T-helper 2 cell (primary cell): Measurements from ENCODE around the gene KIF4B.
A peak's percentile ranks its signal among the peaks of the same experiment; 100 is the strongest.
"Not testable (repeated sequence)": the region's sequence is repeated elsewhere in the genome, so short reads cannot be mapped to it uniquely, and the experiment has no call there.

Experiments
- DNase-seq, 5 experiments: peaks; one replicate each; pipeline versions ENCODE4 v3.0.0 to v3.0.0-alpha.2; 2012 to 2022
- total RNA-seq, 2 donors: gene quantifications; one replicate each; lab custom pipeline; 2026; lab: John Stamatoyannopoulos, UW

The KIF4B gene, protein sequence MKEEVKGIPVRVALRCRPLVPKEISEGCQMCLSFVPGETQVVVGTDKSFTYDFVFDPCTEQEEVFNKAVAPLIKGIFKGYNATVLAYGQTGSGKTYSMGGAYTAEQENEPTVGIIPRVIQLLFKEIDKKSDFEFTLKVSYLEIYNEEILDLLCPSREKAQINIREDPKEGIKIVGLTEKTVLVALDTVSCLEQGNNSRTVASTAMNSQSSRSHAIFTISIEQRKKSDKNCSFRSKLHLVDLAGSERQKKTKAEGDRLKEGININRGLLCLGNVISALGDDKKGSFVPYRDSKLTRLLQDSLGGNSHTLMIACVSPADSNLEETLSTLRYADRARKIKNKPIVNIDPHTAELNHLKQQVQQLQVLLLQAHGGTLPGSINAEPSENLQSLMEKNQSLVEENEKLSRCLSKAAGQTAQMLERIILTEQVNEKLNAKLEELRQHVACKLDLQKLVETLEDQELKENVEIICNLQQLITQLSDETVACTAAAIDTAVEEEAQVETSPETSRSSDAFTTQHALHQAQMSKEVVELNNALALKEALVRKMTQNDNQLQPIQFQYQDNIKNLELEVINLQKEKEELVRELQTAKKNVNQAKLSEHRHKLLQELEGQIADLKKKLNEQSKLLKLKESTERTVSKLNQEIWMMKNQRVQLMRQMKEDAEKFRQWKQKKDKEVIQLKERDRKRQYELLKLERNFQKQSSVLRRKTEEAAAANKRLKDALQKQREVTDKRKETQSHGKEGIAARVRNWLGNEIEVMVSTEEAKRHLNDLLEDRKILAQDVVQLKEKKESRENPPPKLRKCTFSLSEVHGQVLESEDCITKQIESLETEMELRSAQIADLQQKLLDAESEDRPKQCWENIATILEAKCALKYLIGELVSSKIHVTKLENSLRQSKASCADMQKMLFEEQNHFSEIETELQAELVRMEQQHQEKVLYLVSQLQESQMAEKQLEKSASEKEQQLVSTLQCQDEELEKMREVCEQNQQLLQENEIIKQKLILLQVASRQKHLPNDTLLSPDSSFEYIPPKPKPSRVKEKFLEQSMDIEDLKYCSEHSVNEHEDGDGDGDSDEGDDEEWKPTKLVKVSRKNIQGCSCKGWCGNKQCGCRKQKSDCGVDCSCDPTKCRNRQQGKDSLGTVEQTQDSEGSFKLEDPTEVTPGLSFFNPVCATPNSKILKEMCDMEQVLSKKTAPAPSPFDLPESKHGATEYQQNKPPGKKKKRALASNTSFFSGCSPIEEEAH
- total RNA-seq: 0 to 0.07 reads per million in 2 donors

DNA sequence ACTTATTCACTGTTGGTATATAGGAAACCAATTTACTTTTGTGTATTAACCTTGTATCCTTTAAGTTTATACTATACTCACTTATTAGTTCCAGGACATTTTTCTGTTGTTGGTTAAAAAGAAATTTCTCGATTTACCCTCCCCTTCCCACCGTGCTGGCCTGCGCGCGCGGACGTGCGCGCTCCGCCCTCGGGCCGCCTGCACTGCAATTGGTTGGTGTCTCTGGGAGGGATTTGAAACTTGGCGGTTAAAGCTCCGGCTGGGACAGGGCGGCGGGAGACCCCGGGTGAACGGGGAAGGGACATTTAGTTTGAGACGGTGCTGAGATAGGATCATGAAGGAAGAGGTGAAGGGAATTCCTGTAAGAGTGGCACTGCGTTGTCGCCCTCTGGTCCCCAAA lies at the start of gene KIF4B:
KIF4B (plus strand) TSS at position 230 of the 400 bp plus-strand sequence; CDS start at position 335, 105 bp downstream.
- no peak for DNase-seq

DNA sequence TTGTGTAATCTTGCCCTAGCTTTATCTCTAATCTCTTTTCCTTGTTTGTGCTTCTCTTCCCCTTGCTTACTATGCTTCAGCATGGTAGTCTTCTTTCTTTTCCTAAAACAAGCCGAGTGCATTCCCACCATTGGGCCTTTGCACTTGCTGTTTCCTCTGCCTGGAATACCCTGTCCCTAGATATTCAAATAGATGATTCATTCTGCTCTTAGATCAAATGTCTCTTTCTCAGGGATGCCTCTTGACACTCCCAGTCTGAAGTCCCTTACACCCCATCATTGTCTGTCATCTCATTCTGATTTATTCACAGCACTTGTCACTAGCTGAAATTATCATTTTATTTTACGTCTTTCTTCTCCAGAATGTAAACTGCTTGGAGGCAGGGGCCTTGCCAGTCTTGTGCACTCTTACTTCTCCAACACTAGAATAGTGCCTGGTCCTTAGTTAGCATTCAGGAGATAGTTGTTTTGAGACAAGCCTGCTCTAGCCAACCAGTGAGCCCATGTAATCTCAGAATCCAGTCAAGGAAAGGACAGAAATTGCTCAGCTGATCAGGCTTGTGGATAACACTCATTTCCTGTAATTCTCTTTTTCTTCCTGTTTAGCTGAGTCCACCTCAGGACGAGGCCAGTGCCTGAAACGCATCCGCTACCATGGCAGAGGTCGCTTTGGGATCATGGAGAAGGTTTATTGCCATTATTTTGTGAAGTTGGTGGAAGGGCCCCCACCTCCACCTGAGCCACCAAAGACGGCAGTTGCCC lies 47.3 kb upstream of the KIF4B start:
- DNase-seq: no peak

- DNase-seq: no peak
These were observed 46.7 kb upstream of the KIF4B start for GRCh38 chr5:154966874-154967273.

DNA sequence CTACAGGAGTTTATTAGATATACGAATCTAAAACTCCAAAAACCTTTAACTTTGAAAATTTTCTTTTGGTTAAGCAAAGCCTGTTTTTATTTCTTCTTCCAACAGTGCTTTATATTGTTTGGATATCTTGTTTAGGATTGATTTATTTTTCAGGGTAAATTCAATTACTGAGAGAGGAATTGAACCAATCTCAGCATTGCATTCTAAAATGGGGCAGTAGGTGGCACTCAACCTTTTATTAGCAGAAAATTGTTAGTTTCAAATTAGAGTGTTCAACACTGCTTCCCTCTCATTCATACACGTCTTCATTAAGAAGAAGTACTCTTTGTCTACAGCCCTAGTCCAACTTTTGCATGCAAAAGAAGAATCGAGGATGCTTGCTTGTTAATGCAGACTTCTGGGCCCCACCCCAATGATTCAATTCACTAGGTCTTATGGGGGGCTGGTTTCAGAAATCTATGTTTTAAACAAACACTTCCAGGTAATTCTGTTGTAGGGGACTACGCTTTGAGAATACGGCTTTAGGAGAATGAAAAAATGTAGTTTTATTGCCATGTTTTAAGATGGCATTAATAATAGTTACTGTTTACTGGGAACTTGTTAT lies 46.0 kb upstream of the KIF4B start:
- DNase-seq: peak in 1 of 5 experiments; percentile 3

DNA sequence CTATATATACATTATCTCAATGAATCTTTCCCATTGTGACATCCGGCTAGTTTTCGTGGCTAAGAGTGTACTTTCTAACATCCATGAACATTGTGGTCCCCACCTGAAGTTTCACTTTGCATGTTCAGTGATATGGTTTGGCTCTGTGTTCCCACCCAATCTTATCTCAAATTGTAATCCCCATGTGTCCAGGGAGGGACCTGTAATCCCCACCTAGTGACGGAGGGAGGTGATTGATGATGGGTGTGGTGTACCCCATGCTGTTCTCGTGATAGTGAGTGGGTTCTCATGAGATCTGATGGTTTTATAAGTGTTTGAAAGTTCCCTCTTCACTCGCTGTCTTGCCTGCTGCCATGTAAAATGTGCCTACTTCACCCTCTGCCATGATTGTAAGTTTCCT lies 44.6 kb upstream of the KIF4B start:
- DNase-seq: no peak

DNA sequence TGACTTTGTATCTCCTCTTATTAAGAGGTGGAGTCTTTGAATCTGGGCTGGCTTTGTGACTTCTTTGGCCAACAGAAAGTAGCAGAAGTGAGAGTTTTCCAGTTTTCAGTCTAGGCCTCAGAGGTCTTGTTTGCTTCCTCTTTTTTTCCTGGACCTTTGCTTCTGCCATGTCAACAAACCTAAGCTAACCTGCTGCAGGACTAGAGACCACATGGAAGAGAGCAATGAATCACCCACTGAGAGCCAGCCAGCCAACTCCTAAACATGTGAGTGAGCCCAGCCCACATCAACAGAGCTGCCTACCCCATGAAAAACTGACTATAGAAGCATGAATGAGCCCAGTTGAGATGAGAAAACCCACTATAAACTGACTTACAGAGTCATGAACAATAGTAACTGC lies 42.8 kb upstream of the KIF4B start:
- no peak for DNase-seq

DNA sequence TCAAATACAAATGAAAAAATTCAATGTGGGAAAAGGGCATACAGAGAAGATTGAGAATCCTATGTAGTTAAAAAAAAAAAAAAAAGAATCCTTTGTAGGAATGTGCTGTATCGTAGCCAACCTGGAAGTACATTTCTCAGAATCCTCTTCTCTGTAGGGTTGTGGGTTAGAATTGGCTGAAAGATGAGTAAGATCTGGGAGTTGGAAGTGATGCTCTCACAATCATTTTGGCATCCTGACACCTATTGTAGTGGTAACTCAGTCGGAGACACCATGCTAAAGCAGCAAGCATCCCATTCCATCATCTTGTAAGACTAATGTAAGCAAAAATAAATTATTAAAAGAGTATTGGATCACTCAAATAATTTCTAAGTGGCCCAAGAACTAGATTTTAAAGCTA lies 42.1 kb upstream of the KIF4B start:
- no peak for DNase-seq

GRCh38 chr5:154972476-154973080 lies 41.0 kb upstream of the KIF4B start:
- DNase-seq: peak in 1 of 5 experiments; percentile 20

DNA sequence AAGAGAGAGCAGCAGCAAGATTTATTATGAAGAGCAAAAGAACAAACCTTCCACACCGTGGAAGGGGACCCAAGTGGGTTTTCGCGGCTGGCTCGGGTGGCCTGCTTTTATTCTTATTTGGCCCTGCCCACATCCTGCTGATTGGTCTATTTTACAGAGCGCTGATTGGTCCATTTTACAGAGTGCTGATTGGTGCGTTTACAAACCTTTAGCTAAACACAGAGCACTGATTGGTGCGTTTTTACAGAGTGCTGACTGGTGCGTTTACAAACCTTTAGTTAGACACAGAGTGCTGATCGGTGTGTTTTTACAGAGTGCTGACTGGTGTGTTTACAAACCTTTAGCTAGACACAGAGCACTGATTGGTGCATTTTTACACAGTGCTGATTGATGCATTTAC lies 37.5 kb upstream of the KIF4B start:
- DNase-seq: not testable (repeated sequence)

- peak in 1 of 5 experiments; percentile 18 for DNase-seq
These were observed 36.1 kb upstream of the KIF4B start for GRCh38 chr5:154977409-154977808.

- not testable (repeated sequence) for DNase-seq
These were observed 35.3 kb upstream of the KIF4B start for GRCh38 chr5:154978294-154978693.

DNA sequence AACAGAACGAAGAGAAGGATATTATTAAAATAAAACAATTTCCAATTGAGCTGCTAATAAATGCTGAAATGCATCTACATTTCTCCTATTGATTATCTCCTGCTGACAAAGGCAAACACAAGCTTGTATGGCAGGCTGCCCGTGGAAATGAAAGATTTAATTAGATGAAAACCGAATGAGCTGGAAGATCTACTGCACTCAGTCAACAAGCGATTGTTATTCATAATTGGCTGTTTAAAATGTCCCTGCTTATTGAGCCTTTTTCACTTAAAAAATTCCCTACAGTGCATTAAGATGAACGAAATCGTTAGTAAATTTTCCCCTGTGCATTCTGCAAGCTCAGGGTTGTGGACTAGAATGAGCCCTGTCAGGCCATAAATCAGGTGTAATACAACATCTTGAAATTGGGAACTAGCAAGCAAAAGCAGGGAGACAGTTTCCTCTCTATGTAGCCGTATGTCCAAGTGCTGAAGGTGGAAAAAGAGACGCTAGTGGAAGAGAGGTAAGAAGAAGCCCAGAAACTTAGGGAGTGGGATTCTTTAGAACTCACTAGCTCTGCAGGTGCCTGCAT lies 28.5 kb upstream of the KIF4B start:
- DNase-seq: no peak

- no peak for DNase-seq
These were observed 27.4 kb upstream of the KIF4B start for GRCh38 chr5:154986151-154986550.

GRCh38 chr5:154989626-154990025 lies 23.9 kb upstream of the KIF4B start:
- no peak for DNase-seq

DNA sequence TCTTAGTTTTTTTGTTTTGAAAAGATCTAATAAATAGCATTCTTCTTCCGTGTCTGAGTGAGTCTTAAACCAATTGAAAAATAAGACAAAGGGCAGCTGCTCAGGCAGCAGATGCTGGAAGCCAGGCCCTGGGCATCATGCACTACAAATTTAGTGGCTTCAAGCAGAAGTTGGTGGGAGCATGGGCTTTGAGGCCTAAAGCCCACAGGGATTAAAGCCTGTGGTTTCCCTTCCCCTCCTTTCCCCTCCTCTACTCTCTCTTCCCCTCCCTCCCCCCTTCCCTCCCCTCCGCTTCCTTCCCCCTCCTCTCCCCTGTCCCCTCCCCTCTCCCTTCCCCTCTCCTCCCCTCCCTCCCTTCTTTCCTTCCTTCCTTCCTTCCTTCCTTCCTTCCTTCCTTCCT lies 20.1 kb upstream of the KIF4B start:
- no peak for DNase-seq

- no peak for DNase-seq
These were observed 17.9 kb upstream of the KIF4B start for GRCh38 chr5:154995679-154996078.

DNA sequence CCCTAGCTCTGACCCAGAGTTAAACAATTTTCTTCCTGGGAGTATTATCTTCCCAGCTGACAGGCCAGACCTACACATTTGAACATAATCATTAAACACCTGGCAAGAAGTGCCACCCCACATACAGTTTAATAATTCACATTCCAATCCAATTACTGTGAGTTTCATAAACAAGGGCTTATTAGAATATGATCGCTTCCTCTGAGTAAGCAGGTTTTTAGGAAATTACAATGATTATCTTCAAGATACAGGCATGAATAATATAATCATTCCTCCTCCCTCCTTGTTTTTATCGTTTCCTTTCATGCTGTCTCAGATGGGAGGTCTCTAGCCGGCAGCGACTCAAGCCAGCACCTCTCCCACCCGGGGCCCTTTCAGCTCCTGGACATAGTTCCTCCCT lies 15.8 kb upstream of the KIF4B start:
- no peak for DNase-seq

GRCh38 chr5:154999865-155000264 lies 13.7 kb upstream of the KIF4B start:
- peak in 1 of 5 experiments; percentile 9 for DNase-seq

DNA sequence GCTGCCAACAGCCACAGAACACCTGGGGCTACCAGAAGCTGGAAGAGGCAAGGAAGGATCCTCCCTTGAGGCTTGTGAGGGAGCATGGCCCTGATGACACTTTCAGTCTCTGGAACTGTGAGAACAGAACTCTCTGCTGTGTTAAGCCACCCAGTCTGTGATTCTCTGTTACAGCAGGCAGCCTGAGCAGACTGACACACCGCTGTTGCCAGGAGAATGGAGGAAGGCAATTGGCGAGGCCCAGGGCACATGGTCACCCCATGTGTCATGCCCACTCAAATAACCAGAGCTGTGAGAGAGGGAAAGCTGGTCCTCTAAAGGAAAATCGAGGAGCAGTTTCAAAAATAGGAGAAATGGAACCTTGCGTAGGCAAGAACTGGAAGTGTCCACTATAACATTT lies 12.0 kb upstream of the KIF4B start:
- no peak for DNase-seq

DNA sequence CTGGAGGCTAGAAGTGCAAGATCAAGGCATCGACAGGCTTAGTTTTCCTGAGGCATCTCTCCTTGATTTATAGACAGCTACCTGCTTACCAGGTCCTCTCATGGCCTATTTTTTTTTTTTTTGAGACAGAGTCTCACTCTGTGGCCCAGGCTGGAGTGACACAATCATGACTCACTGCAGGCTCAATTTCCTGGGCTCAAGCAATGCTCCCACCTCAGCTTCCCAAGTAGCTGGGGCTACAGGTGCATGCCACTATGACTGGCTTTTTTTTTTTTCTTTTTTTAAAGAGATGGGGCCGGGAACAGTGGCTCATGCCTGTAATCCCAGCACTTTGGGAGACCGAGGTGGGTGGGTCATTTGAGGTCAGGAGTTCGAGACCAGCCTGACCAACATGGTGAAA lies 10.8 kb upstream of the KIF4B start:
- DNase-seq: not testable (repeated sequence)
